MCF 10A (cell line): ENCODE measurements around the gene NAGK. TPM values are rescaled to one million over a fixed set of nuclear protein-coding genes. Genes with fewer than 3 reads are reported as not detected.

ENCODE experiments used
- BruUV-seq: library from RNA; stranded (reverse); fragments of 400-500 nt; replicated peaks from 2 replicates; lab custom pipeline; 2021; lab: Mats Ljungman, UMichigan
- CTCF ChIA-PET: fragments of 300-600 bp; sonication (Branson Sonifier 250); formaldehyde crosslinking; extraction: SDS; loops from one replicate; lab custom pipeline; 2021; ENCODE audit warnings: antibody characterized with exemption, inconsistent platforms; lab: Yijun Ruan, JAX
- POLR2A ChIA-PET: fragments of 300-600, 350-650 bp; sonication (Branson Sonifier 250); formaldehyde crosslinking; extraction: SDS; loops from one replicate; lab custom pipeline; 2020; ENCODE audit warnings: antibody characterized with exemption, inconsistent platforms; lab: Yijun Ruan, JAX
- DNase-seq: peaks from one replicate; pipeline ENCODE4 v3.0.0-alpha.2; 2018; ENCODE audit not compliant: unreplicated experiment
- H3K27ac Mint-ChIP-seq: one replicate; pipeline ENCODE4 v1.8.0; 2022; ENCODE audit warnings: mild to moderate bottlenecking, low read depth, mixed read lengths; ENCODE audit not compliant: unreplicated experiment
- H3K27me3 Mint-ChIP-seq: one replicate; pipeline ENCODE4 v1.8.0; 2022; ENCODE audit warnings: mixed read lengths; ENCODE audit not compliant: insufficient read depth, unreplicated experiment
- H3K36me3 Mint-ChIP-seq: one replicate; pipeline ENCODE4 v1.8.0; 2022; ENCODE audit warnings: mild to moderate bottlenecking, moderate library complexity, mixed read lengths; ENCODE audit not compliant: insufficient read depth, unreplicated experiment
- H3K4me1 Mint-ChIP-seq: one replicate; pipeline ENCODE4 v1.8.0; 2022; ENCODE audit warnings: mixed read lengths; ENCODE audit not compliant: insufficient read depth, unreplicated experiment
- H3K4me3 Mint-ChIP-seq: one replicate; pipeline ENCODE4 v1.8.0; 2022; ENCODE audit warnings: mild to moderate bottlenecking, moderate library complexity, mixed read lengths; ENCODE audit not compliant: unreplicated experiment
- H3K9me3 Mint-ChIP-seq: one replicate; pipeline ENCODE4 v1.8.0; 2022; ENCODE audit warnings: mixed read lengths; ENCODE audit not compliant: unreplicated experiment
- intact Hi-C: fragments of 100-400 bp; cut with micrococcal nuclease; formaldehyde crosslinking; loops from 2 replicates; pipeline ENCODE4 v1.14.1; 2022
- total RNA-seq: library from RNA; stranded (reverse); gene quantifications from 2 replicates; pipeline ENCODE4 v1.2.3, GENCODE V29; 2022
- TF ChIP-seq, protein P1 (sequence below): fragments of 200-600 bp; IDR thresholded peaks from one replicate; pipeline ENCODE4 v1.8.0; 2022; ENCODE audit warnings: antibody characterized with exemption, mild to moderate bottlenecking; ENCODE audit not compliant: unreplicated experiment

Gene NAGK
- total RNA-seq, 1 experiment from 2014 or later: 30.9 TPM

GRCh38 chr2:71060871-71061270 lies 7.6 kb upstream of the NAGK start:
- DNase-seq: no peak
- ChIA-PET CTCF (no interaction called here), POLR2A (interaction anchor here (0.5 kb wide), 1 partner anchor 70 kb away, joined by 3 read pairs; the partner anchor contains the start of gene MPHOSPH10)
- Mint-ChIP-seq H3K27ac (no peak overlapping the region), H3K36me3 (no peaks in the 10 kb centered on the region), H3K27me3 (no peaks in the 10 kb centered on the region), H3K4me1 (no peaks in the 10 kb centered on the region), H3K4me3 (no peak overlapping the region), H3K9me3 (no peaks in the 10 kb centered on the region)
- TF ChIP-seq, protein P1, sequence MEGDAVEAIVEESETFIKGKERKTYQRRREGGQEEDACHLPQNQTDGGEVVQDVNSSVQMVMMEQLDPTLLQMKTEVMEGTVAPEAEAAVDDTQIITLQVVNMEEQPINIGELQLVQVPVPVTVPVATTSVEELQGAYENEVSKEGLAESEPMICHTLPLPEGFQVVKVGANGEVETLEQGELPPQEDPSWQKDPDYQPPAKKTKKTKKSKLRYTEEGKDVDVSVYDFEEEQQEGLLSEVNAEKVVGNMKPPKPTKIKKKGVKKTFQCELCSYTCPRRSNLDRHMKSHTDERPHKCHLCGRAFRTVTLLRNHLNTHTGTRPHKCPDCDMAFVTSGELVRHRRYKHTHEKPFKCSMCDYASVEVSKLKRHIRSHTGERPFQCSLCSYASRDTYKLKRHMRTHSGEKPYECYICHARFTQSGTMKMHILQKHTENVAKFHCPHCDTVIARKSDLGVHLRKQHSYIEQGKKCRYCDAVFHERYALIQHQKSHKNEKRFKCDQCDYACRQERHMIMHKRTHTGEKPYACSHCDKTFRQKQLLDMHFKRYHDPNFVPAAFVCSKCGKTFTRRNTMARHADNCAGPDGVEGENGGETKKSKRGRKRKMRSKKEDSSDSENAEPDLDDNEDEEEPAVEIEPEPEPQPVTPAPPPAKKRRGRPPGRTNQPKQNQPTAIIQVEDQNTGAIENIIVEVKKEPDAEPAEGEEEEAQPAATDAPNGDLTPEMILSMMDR: no peak
- no TSS peak for BruUV-seq
- intact Hi-C loops: no loop called here

GRCh38 chr2:71063216-71063615 lies 5.2 kb upstream of the NAGK start:
- Mint-ChIP-seq H3K27me3 (no peaks in the 10 kb centered on the region), H3K4me1 (no peaks in the 10 kb centered on the region), H3K9me3 (no peaks in the 10 kb centered on the region), H3K27ac (no peak overlapping the region), H3K4me3 (no peak overlapping the region), H3K36me3 (peaks cover 6% of the 10 kb centered on the region)
- intact Hi-C loops: no loop called here
- no TSS peak for BruUV-seq
- no peak for DNase-seq
- CTCF ChIA-PET: no interaction called here
- POLR2A ChIA-PET: no interaction called here
- TF ChIP-seq, protein P1: no peak

DNA sequence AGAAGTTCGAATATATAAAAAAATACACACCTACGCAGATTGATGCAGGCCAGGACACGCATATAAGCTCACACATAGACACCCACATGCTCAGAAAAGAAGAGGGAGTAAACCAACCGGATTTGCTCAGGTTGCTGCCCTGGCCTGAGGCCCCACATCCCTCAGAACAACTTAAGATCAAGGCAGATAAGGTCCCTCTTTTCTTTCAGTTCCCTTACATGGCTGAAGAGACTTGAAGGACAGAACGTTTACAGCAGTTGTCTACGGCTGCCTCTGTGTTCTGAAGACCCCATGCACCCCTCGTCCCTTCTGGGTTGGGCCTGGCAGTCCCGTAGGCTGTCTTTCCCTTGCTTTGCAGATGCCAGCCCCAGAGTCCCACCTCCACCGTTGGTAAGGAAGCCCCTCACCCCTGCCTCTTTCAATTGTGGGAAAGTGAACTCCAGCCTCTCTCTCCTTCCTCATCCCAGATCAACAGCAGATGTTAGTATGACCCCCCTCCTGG lies 4.3 kb upstream of the NAGK start:
- no peak overlapping the region for H3K27ac Mint-ChIP-seq

DNA sequence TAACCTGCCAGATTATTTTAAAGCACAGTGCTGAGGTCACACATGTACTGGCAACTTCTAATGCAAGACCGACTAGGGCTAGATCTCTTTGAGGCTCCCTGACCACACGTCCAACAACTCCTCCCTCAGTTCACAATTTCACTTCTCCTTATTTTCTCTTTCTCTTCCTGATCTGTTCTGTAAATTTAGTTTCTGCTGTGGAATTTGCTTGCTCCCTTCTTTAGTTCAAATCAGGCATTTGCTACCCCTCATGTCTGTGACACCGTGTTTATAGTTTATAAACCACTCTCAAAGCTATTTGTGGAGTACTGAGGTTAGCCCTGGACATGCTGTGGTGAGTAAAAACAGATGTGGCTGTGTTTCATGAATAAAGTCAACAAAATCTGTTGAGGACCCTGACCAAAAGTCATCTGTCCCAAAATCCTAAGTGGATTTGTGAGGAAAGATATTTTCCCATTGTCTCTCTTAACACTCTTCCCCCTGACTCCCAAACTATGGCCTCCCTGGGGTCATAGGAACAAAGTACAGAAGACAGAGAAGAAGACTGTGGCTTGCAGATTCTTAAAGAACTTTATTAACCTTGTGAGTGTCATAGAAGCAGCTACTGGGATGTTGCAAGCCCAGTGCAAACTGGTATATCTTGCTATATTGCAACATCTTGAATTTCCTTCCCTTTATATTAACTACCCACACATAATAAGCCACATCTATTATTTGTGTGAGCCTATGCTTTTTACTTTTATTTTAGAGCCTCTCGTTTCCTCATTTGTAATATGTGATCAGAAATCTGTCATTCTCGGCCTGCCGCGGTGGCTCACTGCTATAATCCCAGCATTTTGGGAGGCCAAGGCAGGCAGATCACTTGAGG lies 3.5 kb upstream of the NAGK start:
- intact Hi-C loops: loop anchor here (5.0 kb wide), 1 partner anchor 67 kb away; the partner anchor contains the start of genes MCEE and MPHOSPH10
- BruUV-seq: no TSS peak
- TF ChIP-seq, protein P1: no peak
- no peak for DNase-seq
- POLR2A ChIA-PET: interaction anchor here (0.6 kb wide), 1 partner anchor 99 kb away, joined by 3 read pairs; no protein-coding TSS in a partner anchor
- Mint-ChIP-seq H3K27me3 (no peaks in the 10 kb centered on the region), H3K4me1 (peaks cover 7% of the 10 kb centered on the region), H3K27ac (no peak overlapping the region), H3K9me3 (no peaks in the 10 kb centered on the region), H3K36me3 (peaks cover 12% of the 10 kb centered on the region), H3K4me3 (no peak overlapping the region)
- CTCF ChIA-PET: interaction anchor here (1.3 kb wide), 1 partner anchor 42 kb away, joined by 3 read pairs; no protein-coding TSS in a partner anchor

More for the DNA sequence above, 4.3 kb upstream of the NAGK start:
- no peaks in the 10 kb centered on the region for H3K27me3 Mint-ChIP-seq
- BruUV-seq: no TSS peak
- peaks cover 12% of the 10 kb centered on the region for H3K36me3 Mint-ChIP-seq
- H3K9me3 Mint-ChIP-seq: no peaks in the 10 kb centered on the region
- no peaks in the 10 kb centered on the region for H3K4me1 Mint-ChIP-seq
- TF ChIP-seq, protein P1: no peak
- intact Hi-C loops: no loop called here
- CTCF ChIA-PET: no interaction called here
- H3K4me3 Mint-ChIP-seq: no peak overlapping the region
- POLR2A ChIA-PET: no interaction called here
- DNase-seq: no peak
